ENCODE results near the gene GLP1R.

The GLP1R gene

DNA sequence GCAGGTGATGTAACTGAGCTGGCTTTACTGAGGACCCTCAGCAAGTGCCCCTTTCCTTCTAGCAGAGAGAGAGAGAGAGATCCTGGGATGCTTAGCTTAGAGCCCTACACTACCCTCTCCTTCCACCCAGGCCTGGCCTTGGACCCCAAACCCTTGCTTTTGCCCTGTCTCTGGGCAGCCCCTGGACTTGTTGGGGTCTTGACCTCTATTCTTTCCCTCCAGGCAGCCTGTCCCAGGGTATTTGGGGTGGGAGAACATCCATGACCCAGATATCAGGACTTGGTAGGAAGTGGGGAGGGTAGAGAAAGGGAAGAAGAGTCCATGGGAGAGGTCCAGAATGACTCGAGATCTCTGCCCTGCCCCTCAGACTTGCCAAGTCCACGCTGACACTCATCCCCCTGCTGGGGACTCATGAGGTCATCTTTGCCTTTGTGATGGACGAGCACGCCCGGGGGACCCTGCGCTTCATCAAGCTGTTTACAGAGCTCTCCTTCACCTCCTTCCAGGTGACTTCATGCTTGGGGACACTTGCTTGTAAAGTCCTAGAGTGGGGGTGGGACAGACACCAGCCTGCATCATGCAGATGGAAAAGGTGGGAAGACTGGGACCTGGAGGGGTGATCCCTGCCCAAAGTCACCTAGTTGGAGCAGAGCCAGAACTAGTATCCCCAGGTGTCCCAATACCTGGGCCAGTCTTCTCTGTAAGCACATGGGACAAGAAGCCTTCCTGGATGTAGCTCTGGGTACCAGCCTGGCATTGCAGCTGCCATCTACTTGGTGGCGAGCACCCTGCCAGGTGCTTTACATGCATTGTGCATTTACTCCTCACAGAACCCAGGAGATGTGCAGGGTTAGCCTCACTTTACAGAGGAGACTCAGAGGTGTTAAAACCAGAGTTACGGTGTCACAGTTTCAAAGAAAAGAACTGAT, 30.9 kb downstream of the GLP1R start:
- no peak for TF ChIP-seq ZNF274 (IDR thresholded peaks at IDR 0.05; ENCODE audit: low read depth, low read length)
- H3K4me3 ChIP-seq (ENCODE audit: low read length), result no peak overlapping the region

DNA sequence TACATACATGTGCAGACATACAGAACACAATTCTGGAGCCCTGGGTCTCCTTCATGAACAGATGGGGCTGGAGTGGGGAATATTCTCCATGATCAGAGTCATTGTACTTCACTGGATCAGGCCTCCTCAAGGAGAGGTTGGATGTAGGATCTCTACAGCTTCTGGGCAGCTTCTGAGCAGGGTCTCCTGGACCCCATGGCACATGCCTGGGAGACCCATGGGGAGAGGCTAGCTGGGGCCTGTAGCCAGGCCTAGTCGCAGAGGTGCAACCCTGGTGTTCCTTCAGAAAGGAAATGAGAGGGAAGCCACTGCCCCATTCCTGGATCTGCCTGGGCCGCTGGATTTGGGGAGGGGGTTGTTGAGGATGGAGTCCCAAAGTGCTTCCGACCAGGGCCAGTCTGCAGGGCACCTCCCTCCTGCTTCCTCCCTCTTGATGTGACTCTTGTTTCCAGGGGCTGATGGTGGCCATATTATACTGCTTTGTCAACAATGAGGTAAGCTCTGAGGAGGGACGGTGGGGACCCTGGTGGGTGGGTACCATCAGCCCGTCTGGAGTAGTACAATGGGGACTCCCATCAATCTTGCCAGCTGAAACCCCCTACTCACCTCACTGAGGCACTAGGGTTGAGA, 31.8 kb downstream of the GLP1R start:
- no peak overlapping the region for H3K4me3 ChIP-seq (ENCODE audit: low read length)
- no peak for TF ChIP-seq ZNF274 (IDR thresholded peaks at IDR 0.05; ENCODE audit: low read depth, low read length)

DNA sequence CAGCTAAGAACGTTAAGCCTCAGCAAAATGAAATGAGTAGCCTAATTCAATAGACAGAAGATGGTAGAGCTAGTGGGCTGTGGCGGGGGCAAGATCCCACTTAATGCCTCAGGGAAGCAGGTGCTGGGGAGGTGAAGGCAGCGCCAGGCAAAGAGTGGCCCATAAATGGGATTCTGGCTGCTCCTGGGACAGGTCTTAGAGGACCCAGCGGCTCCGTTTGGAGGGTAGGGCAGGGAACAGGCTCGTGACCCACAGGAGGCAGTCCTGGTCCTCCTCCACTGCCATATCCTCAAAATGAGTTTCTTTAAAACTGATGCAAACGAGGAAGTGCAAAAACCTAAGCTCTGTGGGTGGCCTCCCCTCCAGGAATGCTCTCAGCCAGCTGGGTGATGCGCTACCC, 33.7 kb downstream of the GLP1R start:
- H3K4me3 ChIP-seq (ENCODE audit: low read length), result no peak overlapping the region
- TF ChIP-seq ZNF274 (IDR thresholded peaks at IDR 0.05; ENCODE audit: low read depth, low read length), result no peak

DNA sequence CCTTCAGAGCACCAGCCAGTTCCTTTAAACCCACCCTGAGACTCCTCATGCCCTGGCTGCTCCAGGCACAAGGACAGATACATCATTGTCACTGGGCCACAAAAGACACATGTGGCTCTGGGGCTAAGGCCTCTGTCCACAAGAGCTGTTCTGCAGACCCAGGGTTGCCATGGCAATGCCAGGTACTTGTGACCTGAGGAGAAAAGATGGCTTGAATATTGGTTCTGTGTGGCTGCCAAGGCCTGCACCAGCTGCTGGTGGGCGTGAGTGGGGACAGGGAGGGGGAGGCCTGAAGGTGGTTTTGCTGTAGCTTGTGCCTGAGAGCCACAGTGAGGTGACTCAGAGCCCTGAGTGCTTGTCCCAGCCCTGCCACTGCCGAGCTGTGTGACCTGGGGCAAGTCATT, 34.7 kb downstream of the GLP1R start:
- no peak overlapping the region for H3K4me3 ChIP-seq (ENCODE audit: low read length)
- TF ChIP-seq ZNF274 (IDR thresholded peaks at IDR 0.05; ENCODE audit: low read depth, low read length), result no peak

DNA sequence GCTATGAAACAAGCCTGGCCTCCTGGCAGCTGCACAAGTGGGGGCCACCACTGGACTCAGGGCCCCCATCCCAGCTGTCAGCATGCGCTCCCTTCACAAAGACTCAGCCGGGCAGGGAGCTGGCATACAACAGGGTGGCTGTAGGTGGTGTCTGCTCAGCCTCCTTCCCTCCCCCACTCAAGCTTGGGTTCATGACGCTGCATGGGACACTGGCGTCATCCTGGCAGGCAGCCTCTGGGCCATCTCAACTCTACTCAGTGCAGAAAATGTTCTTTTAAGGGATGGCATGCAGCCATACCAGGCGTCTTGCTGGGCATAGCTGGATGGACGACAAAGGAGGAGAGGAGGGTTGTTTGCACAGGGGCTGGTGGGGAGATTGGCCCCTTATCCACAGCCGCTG, 35.9 kb downstream of the GLP1R start:
- TF ChIP-seq ZNF274 (IDR thresholded peaks at IDR 0.05; ENCODE audit: low read depth, low read length), result no peak
- H3K4me3 ChIP-seq (ENCODE audit: low read length), result no peak overlapping the region

DNA sequence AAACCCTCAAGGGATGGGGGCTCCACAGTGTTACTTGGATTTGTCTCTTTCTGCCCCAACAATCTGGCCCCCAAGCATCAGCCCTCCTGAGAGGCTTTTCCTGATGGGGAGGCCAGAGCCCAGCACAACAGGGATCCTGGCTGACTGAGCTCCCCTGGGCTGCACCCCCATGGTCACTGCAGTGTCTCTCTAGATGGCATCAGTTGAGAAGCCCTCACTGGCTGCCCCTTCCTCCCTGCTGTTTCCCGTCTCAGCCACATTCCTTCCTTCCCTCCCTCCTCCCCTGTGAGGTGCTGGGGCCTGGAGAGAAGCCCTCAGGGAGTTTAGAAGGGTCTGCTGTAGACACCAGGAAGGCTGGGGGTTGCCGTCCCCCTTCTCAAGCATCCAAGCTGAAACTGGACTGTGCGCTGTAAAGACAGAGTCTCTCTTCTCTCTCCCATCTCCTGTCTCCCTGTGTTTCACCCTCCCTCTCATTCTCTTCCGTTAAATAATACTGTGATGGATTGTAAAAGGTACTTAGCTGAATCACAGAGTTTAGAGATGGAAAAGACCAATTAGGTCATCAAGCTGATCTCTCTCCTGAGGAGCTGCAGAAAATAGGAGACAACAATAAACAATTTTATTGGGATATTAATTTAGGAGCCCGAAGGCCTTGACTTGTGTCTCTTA, 36.7 kb downstream of the GLP1R start:
- no peak overlapping the region for H3K4me3 ChIP-seq (ENCODE audit: low read length)
- TF ChIP-seq ZNF274 (IDR thresholded peaks at IDR 0.05; ENCODE audit: low read depth, low read length), result no peak

DNA sequence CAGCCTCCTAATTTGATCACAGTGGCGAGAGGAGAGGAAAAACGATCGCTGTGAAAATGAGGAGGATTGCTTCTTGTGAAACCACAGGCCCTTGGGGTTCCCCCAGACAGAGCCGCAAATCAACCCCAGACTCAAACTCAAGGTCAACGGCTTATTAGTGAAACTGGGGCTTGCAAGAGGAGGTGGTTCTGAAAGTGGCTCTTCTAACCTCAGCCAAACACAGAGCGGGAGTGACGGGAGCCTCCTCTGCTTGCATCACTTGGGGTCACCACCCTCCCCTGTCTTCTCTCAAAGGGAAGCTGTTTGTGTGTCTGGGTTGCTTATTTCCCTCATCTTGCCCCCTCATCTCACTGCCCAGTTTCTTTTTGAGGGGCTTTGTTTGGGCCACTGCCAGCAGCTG, 37.7 kb downstream of the GLP1R start:
- no peak overlapping the region for H3K4me3 ChIP-seq (ENCODE audit: low read length)
- no peak for TF ChIP-seq ZNF274 (IDR thresholded peaks at IDR 0.05; ENCODE audit: low read depth, low read length)

DNA sequence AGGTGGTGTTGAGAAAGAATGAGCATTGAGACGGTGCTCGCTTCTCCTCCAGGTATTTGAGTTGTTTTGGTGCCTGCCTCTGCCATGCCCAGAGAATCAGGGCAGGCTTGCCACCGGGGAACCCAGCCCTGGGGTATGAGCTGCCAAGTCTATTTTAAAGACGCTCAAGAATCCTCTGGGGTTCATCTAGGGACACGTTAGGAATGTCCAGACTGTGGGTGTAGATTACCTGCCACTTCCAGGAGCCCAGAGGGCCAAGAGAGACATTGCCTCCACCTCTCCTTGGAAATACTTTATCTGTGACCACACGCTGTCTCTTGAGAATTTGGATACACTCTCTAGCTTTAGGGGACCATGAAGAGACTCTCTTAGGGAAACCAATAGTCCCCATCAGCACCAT, 38.1 kb downstream of the GLP1R start:
- no peak for TF ChIP-seq ZNF274 (IDR thresholded peaks at IDR 0.05; ENCODE audit: low read depth, low read length)
- H3K4me3 ChIP-seq (ENCODE audit: low read length), result no peak overlapping the region

DNA sequence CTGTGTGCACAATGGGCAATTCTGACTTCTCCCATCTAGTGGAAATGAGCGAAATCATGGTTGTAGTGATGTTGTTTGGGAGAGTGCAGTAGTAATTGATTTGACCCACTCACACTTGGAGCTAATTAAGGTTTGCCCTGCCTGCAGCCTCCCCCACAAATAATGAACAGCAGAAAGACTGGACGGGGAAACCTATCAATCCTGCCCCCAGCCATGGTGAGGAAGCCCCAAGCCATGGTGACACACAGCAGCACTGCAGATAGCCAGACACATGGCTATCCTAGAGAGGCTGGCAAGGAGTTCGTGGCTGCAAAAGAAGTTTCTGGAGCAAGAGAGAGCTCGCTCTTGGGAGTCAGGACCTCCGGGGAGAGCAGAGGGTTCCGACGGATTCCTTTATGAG, 38.6 kb downstream of the GLP1R start:
- no peak overlapping the region for H3K4me3 ChIP-seq (ENCODE audit: low read length)
- no peak for TF ChIP-seq ZNF274 (IDR thresholded peaks at IDR 0.05; ENCODE audit: low read depth, low read length)

DNA sequence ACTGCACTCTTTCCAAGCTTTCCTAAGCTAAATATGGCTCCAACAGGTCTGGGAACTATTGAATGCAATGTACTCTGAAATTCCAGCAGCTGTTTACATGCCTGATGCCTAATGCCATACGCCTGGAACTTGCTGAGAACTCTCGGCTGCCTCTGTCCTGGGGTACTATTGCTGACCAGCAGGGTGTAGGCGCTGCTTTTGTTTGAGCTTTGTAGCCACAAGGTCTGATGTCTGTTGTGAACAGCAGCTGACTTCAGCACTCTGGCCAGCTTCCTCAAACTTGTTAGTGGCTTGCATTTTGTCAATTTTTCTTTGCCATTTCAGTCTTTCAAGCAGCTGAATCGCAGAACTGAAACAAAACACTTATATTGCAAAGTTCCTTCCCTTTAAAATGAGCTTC, 39.8 kb downstream of the GLP1R start:
- TF ChIP-seq ZNF274 (IDR thresholded peaks at IDR 0.05; ENCODE audit: low read depth, low read length), result no peak
- no peak overlapping the region for H3K4me3 ChIP-seq (ENCODE audit: low read length)

DNA sequence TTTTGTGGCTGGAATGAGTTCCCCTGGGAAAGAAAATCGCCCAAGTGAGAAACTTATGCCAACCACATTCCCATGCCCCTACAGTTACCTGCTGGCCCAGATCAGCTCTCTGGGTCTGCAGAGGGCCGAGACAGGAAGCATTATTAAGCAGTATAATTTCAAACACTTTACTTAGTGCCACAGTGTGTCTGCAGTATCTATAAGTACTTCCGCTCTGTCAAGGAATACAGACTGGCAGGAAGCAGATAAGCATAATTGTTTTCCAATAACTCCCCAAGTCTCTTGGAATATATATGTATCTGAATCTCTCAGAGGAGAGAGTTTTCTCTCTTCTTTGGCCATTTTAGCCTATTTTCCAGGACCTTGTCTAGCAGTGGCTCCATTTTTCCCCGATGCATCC, 41.5 kb downstream of the GLP1R start:
- H3K4me3 ChIP-seq (ENCODE audit: low read length), result no peak overlapping the region
- no peak for TF ChIP-seq ZNF274 (IDR thresholded peaks at IDR 0.05; ENCODE audit: low read depth, low read length)

DNA sequence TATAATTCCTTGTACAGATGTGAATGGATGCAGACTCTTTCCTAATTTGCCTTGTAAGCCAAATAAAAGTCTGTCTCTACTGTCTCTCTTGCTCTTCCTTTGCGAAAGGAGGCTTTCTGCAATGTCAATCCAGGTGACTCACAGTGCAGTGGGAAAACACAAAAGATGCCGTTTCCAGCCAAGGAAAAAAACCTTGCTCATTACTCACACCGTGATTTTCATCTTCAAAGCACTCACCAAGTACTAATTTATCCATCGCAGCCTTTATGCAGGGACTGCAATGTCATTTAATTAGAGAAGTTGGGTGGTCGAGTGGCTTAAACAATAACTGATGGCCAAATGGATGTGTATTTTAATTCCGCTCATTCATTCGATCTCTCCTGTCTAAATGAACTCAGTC, 42.6 kb downstream of the GLP1R start:
- no peak for TF ChIP-seq ZNF274 (IDR thresholded peaks at IDR 0.05; ENCODE audit: low read depth, low read length)
- H3K4me3 ChIP-seq (ENCODE audit: low read length), result no peak overlapping the region

DNA sequence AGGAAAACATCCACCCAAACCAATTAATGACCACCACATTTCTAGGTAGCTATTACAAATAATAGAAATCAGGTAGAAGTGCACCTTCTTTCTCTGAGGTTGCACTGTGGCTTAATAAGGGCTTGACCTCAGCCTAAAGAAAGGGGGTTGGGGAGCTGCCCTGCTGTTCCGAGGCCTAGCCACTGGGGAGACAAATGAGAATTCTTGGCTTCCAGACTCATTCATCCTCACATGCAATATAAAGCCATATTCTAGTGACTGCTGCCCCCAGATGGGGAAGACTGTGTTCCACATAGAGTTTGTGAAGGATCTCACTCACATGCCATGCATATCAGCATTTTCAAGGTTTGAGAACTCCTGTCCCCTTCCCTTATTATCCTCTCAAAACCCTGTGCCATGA, 43.5 kb downstream of the GLP1R start:
- no peak for TF ChIP-seq ZNF274 (IDR thresholded peaks at IDR 0.05; ENCODE audit: low read depth, low read length)

DNA sequence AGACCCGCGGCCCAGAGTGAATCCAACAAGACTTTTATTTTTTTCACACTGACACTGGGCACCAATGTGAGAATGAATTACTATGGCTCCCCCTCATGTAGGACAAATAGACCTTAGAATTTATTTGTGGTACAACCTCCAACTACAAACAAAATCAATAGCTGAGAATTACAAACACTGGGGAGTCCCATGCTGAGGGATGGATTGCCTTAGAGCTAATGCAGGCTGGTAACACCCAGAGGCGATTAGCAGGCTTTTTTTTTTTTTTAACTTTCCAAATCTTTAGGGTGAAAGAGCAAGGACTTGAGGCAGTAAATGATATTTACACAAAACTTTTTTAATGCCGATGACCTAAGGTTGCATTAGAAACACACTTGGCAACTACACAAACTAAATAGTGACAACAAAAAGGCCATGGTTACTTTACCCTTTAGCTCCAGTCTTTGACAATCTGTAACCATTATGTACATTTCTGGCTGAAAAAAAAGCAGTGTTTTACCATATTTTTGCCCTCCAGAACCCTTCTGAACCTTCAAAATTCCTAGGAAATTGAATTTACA, 44.6 kb downstream of the GLP1R start:
- H3K4me3 ChIP-seq (ENCODE audit: low read length), result no peak overlapping the region
- no peak for TF ChIP-seq ZNF274 (IDR thresholded peaks at IDR 0.05; ENCODE audit: low read depth, low read length)

More for the DNA sequence above, 43.5 kb downstream of the GLP1R start:
- no peak overlapping the region for H3K4me3 ChIP-seq (ENCODE audit: low read length)
